ENCODE results near the gene UQCRC2.

DNA sequence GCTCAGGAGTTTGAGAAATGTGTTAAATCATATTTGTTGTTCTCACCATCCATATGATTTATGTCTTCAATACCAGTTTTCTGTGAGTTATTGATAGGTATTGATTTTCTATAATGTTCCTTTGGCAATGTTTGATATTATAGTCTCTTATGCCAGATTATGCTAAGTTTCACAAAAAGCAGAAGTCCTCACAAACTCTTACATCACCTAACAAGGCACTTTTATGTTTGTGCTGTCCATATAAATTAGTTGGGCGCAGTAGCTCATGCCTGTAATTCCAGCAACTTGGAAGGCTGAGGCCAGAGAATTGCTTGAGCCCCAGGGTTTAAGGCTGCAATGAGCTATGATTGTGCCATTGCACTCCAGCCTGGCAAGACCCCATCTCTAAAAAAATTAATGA, 12.6 kb upstream of the UQCRC2 start:
- TF ChIP-seq, protein P1, sequence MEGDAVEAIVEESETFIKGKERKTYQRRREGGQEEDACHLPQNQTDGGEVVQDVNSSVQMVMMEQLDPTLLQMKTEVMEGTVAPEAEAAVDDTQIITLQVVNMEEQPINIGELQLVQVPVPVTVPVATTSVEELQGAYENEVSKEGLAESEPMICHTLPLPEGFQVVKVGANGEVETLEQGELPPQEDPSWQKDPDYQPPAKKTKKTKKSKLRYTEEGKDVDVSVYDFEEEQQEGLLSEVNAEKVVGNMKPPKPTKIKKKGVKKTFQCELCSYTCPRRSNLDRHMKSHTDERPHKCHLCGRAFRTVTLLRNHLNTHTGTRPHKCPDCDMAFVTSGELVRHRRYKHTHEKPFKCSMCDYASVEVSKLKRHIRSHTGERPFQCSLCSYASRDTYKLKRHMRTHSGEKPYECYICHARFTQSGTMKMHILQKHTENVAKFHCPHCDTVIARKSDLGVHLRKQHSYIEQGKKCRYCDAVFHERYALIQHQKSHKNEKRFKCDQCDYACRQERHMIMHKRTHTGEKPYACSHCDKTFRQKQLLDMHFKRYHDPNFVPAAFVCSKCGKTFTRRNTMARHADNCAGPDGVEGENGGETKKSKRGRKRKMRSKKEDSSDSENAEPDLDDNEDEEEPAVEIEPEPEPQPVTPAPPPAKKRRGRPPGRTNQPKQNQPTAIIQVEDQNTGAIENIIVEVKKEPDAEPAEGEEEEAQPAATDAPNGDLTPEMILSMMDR (IDR thresholded peaks at IDR 0.05), result no peak
- TF ChIP-seq YY1 (IDR thresholded peaks at IDR 0.05; ENCODE audit: low read depth) (no peak), EZH2phosphoT487 (IDR thresholded peaks at IDR 0.05; ENCODE audit: borderline replicate concordance, low read depth) (no peak)
- TF ChIP-seq, protein P2, sequence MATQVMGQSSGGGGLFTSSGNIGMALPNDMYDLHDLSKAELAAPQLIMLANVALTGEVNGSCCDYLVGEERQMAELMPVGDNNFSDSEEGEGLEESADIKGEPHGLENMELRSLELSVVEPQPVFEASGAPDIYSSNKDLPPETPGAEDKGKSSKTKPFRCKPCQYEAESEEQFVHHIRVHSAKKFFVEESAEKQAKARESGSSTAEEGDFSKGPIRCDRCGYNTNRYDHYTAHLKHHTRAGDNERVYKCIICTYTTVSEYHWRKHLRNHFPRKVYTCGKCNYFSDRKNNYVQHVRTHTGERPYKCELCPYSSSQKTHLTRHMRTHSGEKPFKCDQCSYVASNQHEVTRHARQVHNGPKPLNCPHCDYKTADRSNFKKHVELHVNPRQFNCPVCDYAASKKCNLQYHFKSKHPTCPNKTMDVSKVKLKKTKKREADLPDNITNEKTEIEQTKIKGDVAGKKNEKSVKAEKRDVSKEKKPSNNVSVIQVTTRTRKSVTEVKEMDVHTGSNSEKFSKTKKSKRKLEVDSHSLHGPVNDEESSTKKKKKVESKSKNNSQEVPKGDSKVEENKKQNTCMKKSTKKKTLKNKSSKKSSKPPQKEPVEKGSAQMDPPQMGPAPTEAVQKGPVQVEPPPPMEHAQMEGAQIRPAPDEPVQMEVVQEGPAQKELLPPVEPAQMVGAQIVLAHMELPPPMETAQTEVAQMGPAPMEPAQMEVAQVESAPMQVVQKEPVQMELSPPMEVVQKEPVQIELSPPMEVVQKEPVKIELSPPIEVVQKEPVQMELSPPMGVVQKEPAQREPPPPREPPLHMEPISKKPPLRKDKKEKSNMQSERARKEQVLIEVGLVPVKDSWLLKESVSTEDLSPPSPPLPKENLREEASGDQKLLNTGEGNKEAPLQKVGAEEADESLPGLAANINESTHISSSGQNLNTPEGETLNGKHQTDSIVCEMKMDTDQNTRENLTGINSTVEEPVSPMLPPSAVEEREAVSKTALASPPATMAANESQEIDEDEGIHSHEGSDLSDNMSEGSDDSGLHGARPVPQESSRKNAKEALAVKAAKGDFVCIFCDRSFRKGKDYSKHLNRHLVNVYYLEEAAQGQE (IDR thresholded peaks at IDR 0.05; ENCODE audit: low read depth, low read length), result no peak
